ENCODE data around the gene CAPN6. TPM values are rescaled to one million over a fixed set of nuclear protein-coding genes. Genes with fewer than 3 reads are reported as not detected.

The CAPN6 gene
- polyA plus RNA-seq, 1 donor = 7.3 TPM

DNA sequence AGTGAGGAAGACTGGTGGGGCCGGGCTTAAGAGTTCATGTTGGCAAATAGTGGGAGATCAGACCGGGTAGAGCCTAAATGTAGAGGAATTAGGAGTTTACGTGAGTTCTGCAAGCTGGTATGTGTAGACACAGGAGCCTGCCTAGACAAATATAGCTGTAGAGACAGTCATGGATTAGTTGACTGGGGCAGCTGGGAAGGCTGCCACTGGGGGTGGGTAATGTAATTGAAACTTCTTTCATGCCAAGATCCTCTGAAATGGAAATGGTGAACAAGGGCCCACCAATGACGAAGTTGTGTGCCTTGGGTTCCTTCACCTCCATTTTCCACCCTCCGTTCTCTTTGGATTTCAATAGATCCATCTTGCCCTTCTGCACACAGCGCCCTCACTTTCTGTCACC, 11.9 kb upstream of the CAPN6 start:
- H3K9me3 ChIP-seq (ENCODE audit: control insufficient read depth, low read depth, low read length) = no peaks in the 10 kb centered on the region
- H3K4me3 ChIP-seq (ENCODE audit: low read length) = no peak overlapping the region
- no peak overlapping the region for H3K27ac ChIP-seq (ENCODE audit: low read length)
- no peaks in the 10 kb centered on the region for H3K27me3 ChIP-seq (ENCODE audit: control insufficient read depth, insufficient read depth, low read length)
- no peak for DNase-seq
- H3K4me1 ChIP-seq (ENCODE audit: control insufficient read depth, insufficient read depth, low read length) = no peaks in the 10 kb centered on the region
- WGBS (ENCODE audit: insufficient coverage, low lambda C conversion rate) = no CpG with 5 or more reads among the region's 6 CpGs
- H3K36me3 ChIP-seq (ENCODE audit: control insufficient read depth, insufficient read depth, low read length) = no peaks in the 10 kb centered on the region

- no peak overlapping the region for H3K4me3 ChIP-seq (ENCODE audit: low read length)
- no peaks in the 10 kb centered on the region for H3K27me3 ChIP-seq (ENCODE audit: control insufficient read depth, insufficient read depth, low read length)
- H3K27ac ChIP-seq (ENCODE audit: low read length) = no peak overlapping the region
- no CpG with 5 or more reads among the region's 2 CpGs for WGBS (ENCODE audit: insufficient coverage, low lambda C conversion rate)
- H3K4me1 ChIP-seq (ENCODE audit: control insufficient read depth, insufficient read depth, low read length) = no peaks in the 10 kb centered on the region
- DNase-seq = no peak
- H3K36me3 ChIP-seq (ENCODE audit: control insufficient read depth, insufficient read depth, low read length) = no peaks in the 10 kb centered on the region
- no peaks in the 10 kb centered on the region for H3K9me3 ChIP-seq (ENCODE audit: control insufficient read depth, low read depth, low read length)
Measured at GRCh38 chrX:111268506-111268905, 1.8 kb downstream of the CAPN6 start.

- no CpG with 5 or more reads among the region's 2 CpGs for WGBS (ENCODE audit: insufficient coverage, low lambda C conversion rate)
Measured at GRCh38 chrX:111265486-111265885, 4.8 kb downstream of the CAPN6 start.

GRCh38 chrX:111264385-111264784, 5.9 kb downstream of the CAPN6 start:
- H3K4me1 ChIP-seq (ENCODE audit: control insufficient read depth, insufficient read depth, low read length) = no peaks in the 10 kb centered on the region
- H3K4me3 ChIP-seq (ENCODE audit: low read length) = no peak overlapping the region
- H3K27me3 ChIP-seq (ENCODE audit: control insufficient read depth, insufficient read depth, low read length) = no peaks in the 10 kb centered on the region
- H3K36me3 ChIP-seq (ENCODE audit: control insufficient read depth, insufficient read depth, low read length) = no peaks in the 10 kb centered on the region
- no CpG with 5 or more reads among the region's 2 CpGs for WGBS (ENCODE audit: insufficient coverage, low lambda C conversion rate)
- no peaks in the 10 kb centered on the region for H3K9me3 ChIP-seq (ENCODE audit: control insufficient read depth, low read depth, low read length)
- H3K27ac ChIP-seq (ENCODE audit: low read length) = no peak overlapping the region
- DNase-seq = no peak

More at GRCh38 chrX:111265486-111265885, 4.8 kb downstream of the CAPN6 start:
- H3K4me1 ChIP-seq (ENCODE audit: control insufficient read depth, insufficient read depth, low read length) = no peaks in the 10 kb centered on the region
- DNase-seq = no peak
- H3K36me3 ChIP-seq (ENCODE audit: control insufficient read depth, insufficient read depth, low read length) = no peaks in the 10 kb centered on the region
- H3K27ac ChIP-seq (ENCODE audit: low read length) = no peak overlapping the region
- no peaks in the 10 kb centered on the region for H3K9me3 ChIP-seq (ENCODE audit: control insufficient read depth, low read depth, low read length)
- H3K27me3 ChIP-seq (ENCODE audit: control insufficient read depth, insufficient read depth, low read length) = no peaks in the 10 kb centered on the region
- H3K4me3 ChIP-seq (ENCODE audit: low read length) = no peak overlapping the region

- H3K4me1 ChIP-seq (ENCODE audit: control insufficient read depth, insufficient read depth, low read length) = no peaks in the 10 kb centered on the region
- H3K9me3 ChIP-seq (ENCODE audit: control insufficient read depth, low read depth, low read length) = no peaks in the 10 kb centered on the region
- H3K27ac ChIP-seq (ENCODE audit: low read length) = no peak overlapping the region
- H3K36me3 ChIP-seq (ENCODE audit: control insufficient read depth, insufficient read depth, low read length) = no peaks in the 10 kb centered on the region
- H3K27me3 ChIP-seq (ENCODE audit: control insufficient read depth, insufficient read depth, low read length) = no peaks in the 10 kb centered on the region
- WGBS (ENCODE audit: insufficient coverage, low lambda C conversion rate) = no CpG with 5 or more reads among the region's 3 CpGs
- H3K4me3 ChIP-seq (ENCODE audit: low read length) = no peak overlapping the region
- no peak for DNase-seq
Measured at GRCh38 chrX:111262086-111262485, 8.2 kb downstream of the CAPN6 start.

DNA sequence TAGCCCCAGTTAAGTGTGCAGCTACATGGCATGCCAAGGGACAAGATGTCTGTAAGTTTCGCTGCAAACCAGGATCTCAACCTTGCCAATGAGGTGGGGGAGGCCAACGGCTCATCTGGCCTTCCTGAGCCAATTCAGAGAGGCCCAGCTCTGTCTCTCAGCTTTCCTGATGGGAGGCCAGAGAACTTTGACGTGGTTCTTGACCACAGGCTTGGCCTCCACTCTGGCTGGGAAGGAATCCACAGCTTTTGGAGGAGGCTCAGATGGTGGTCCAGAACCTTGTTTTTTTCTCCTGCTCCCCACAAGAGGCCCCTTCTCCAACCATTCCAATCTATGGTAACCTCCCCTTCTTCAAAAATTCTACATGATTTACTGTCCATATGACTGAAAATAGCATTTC, 9.8 kb downstream of the CAPN6 start:
- H3K9me3 ChIP-seq (ENCODE audit: control insufficient read depth, low read depth, low read length) = no peaks in the 10 kb centered on the region
- no CpG with 5 or more reads among the region's 3 CpGs for WGBS (ENCODE audit: insufficient coverage, low lambda C conversion rate)
- DNase-seq = no peak
- H3K36me3 ChIP-seq (ENCODE audit: control insufficient read depth, insufficient read depth, low read length) = no peaks in the 10 kb centered on the region
- H3K27ac ChIP-seq (ENCODE audit: low read length) = no peak overlapping the region
- no peak overlapping the region for H3K4me3 ChIP-seq (ENCODE audit: low read length)
- no peaks in the 10 kb centered on the region for H3K4me1 ChIP-seq (ENCODE audit: control insufficient read depth, insufficient read depth, low read length)
- no peaks in the 10 kb centered on the region for H3K27me3 ChIP-seq (ENCODE audit: control insufficient read depth, insufficient read depth, low read length)

DNA sequence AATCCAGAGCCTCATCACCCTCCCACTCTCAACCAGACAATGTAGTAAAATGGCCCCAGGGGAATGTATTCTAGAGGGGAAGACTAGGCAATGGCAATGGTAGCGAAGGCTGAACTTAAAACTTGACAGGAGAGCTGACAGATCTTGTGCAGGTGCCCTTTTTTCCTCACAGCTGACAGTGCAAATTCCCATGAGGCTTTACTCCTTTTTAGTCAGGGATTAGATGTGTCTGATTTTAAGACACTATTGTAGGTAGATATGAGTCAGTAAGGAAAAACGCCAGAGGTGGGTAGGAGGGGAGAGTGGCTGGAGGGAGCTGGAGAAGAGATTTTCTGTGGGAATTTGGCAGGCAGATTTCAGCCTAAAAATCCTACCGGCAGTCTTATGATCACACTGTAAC, 10.7 kb downstream of the CAPN6 start:
- DNase-seq = no peak
- Histone ChIP-seq H3K36me3 (ENCODE audit: control insufficient read depth, insufficient read depth, low read length) (no peaks in the 10 kb centered on the region), H3K4me1 (ENCODE audit: control insufficient read depth, insufficient read depth, low read length) (no peaks in the 10 kb centered on the region), H3K4me3 (ENCODE audit: low read length) (no peak overlapping the region), H3K27ac (ENCODE audit: low read length) (no peak overlapping the region), H3K27me3 (ENCODE audit: control insufficient read depth, insufficient read depth, low read length) (no peaks in the 10 kb centered on the region), H3K9me3 (ENCODE audit: control insufficient read depth, low read depth, low read length) (no peaks in the 10 kb centered on the region)
- no CpG with 5 or more reads among the region's 3 CpGs for WGBS (ENCODE audit: insufficient coverage, low lambda C conversion rate)

GRCh38 chrX:111257733-111258132, 12.6 kb downstream of the CAPN6 start:
- Histone ChIP-seq H3K36me3 (ENCODE audit: control insufficient read depth, insufficient read depth, low read length) (no peaks in the 10 kb centered on the region), H3K27ac (ENCODE audit: low read length) (no peak overlapping the region), H3K9me3 (ENCODE audit: control insufficient read depth, low read depth, low read length) (no peaks in the 10 kb centered on the region), H3K4me1 (ENCODE audit: control insufficient read depth, insufficient read depth, low read length) (no peaks in the 10 kb centered on the region), H3K27me3 (ENCODE audit: control insufficient read depth, insufficient read depth, low read length) (no peaks in the 10 kb centered on the region), H3K4me3 (ENCODE audit: low read length) (no peak overlapping the region)
- no CpG with 5 or more reads among the region's 3 CpGs for whole genome bisulfite sequencing (ENCODE audit: insufficient coverage, low lambda C conversion rate)
- no peak for DNase-seq

DNA sequence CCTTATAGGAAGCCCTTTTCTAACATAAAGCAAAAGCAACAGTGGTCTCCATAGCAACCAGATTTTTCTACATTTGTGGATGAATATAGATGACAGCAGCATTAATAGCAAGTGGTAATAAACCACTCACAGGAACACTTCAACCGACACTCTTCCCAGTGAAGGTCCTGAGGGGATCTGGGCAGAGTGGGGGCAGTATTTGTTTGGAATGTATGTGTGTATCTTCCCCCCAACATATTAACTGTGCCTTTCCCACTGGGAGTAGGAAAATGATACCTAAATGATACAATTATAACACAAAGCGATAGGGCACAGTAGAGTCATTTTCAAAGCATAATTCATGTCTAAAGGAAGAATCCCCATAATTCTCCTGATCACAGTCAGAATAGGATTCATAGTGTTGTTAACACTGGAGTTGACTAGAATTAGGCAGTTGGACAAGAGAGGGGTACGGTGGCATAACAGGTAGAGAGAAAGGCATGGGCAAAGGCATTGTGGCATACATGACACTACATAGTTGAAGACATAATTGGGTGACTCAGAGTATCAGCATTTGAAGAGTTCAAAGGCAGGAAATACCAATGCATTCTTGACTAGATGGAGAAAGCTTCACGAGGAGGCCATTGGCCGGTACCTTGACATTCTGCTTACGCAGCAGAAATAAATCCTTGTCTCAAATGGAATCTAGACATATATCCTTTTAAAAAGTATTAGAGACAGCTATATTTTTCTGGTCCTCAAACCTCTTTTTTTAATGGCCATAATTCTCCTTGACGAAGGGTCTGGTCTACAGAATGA, 15.2 kb downstream of the CAPN6 start:
- H3K27me3 ChIP-seq (ENCODE audit: control insufficient read depth, insufficient read depth, low read length) = no peaks in the 10 kb centered on the region
- H3K9me3 ChIP-seq (ENCODE audit: control insufficient read depth, low read depth, low read length) = no peaks in the 10 kb centered on the region
- H3K27ac ChIP-seq (ENCODE audit: low read length) = no peak overlapping the region
- H3K4me3 ChIP-seq (ENCODE audit: low read length) = no peak overlapping the region
- no peaks in the 10 kb centered on the region for H3K4me1 ChIP-seq (ENCODE audit: control insufficient read depth, insufficient read depth, low read length)
- WGBS (ENCODE audit: insufficient coverage, low lambda C conversion rate) = no CpG with 5 or more reads among the region's 7 CpGs
- no peak for DNase-seq
- H3K36me3 ChIP-seq (ENCODE audit: control insufficient read depth, insufficient read depth, low read length) = no peaks in the 10 kb centered on the region

DNA sequence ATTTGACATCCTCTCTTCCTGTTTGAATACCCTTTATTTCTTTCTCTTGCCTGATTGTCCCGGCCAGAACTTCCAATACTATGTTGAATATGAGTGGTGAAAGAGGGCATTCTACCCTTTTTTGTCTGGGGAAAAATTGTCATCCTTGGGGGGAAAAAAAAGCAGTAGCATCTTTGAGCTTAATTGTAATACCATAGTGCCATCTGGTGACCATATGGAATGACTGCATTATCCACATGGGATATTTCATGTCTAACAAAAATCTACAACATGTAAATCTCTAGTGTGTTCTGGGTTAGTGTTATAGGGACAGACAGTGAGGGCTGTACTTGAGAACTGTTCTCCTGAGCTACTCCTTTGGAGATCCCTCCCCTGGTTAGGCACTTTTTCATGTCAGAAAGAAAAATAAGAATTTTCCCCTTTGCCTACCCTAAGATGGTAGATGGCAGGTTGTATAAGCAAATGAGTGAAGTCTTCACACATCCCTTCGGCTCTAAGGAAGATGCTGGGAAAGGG, 26.0 kb downstream of the CAPN6 start:
- no peak overlapping the region for H3K27ac ChIP-seq (ENCODE audit: low read length)
- no peaks in the 10 kb centered on the region for H3K9me3 ChIP-seq (ENCODE audit: control insufficient read depth, low read depth, low read length)
- no peak overlapping the region for H3K4me3 ChIP-seq (ENCODE audit: low read length)
- no peaks in the 10 kb centered on the region for H3K4me1 ChIP-seq (ENCODE audit: control insufficient read depth, insufficient read depth, low read length)
- H3K27me3 ChIP-seq (ENCODE audit: control insufficient read depth, insufficient read depth, low read length) = no peaks in the 10 kb centered on the region
- no peaks in the 10 kb centered on the region for H3K36me3 ChIP-seq (ENCODE audit: control insufficient read depth, insufficient read depth, low read length)
- no peak for DNase-seq
- no CpG with 5 or more reads among the region's 2 CpGs for WGBS (ENCODE audit: insufficient coverage, low lambda C conversion rate)

DNA sequence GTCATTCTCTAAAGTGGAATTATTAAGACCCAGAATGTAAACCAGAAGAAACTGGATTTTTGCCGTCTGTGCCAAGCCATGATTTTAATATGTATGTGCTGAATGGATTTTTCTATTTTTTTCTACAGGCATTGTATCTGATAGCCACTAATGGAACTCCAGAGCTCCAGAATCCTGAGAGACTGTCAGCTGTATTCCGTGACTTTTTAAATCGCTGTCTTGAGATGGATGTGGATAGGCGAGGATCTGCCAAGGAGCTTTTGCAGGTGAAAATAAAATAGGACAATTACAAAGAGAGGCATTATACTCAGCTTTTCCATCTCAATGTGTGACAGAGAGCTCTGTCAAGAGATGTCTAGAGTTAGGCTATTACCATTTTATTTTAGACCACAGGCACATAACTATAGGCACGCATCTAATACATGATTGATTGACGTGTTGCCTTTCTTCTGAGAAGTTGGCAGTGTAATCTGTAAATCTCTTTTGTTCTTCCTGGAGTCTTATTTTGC, 53.9 kb downstream of the CAPN6 start:
- H3K36me3 ChIP-seq (ENCODE audit: control insufficient read depth, insufficient read depth, low read length) = no peaks in the 10 kb centered on the region
- no peaks in the 10 kb centered on the region for H3K4me1 ChIP-seq (ENCODE audit: control insufficient read depth, insufficient read depth, low read length)
- WGBS (ENCODE audit: insufficient coverage, low lambda C conversion rate) = no CpG with 5 or more reads among the region's 6 CpGs
- H3K27ac ChIP-seq (ENCODE audit: low read length) = no peak overlapping the region
- H3K4me3 ChIP-seq (ENCODE audit: low read length) = no peak overlapping the region
- H3K9me3 ChIP-seq (ENCODE audit: control insufficient read depth, low read depth, low read length) = no peaks in the 10 kb centered on the region
- no peaks in the 10 kb centered on the region for H3K27me3 ChIP-seq (ENCODE audit: control insufficient read depth, insufficient read depth, low read length)
- DNase-seq = no peak

All from large intestine (tissue), 3 donors.